H1 (cell line): ENCODE measurements around the gene TMTC2. TPM values are rescaled to one million over a fixed set of nuclear protein-coding genes. Genes with fewer than 3 reads are reported as not detected.

Experiments
- BACH1 ChIP-seq: IDR thresholded peaks from 2 replicates; pipeline ENCODE4 v1.6.1; 2012; ENCODE audit warnings: low read length, improper control_type of control experiment
- CHD7 ChIP-seq: fragments of 300-600 bp; sonication (generic); IDR thresholded peaks from 2 replicates; pipeline ENCODE4 v1.7.1; 2012; ENCODE audit warnings: low read length, moderate library complexity, mild to moderate bottlenecking, inconsistent platforms; ENCODE audit not compliant: insufficient replicate concordance
- EGR1 ChIP-seq: IDR thresholded peaks from 2 replicates; pipeline ENCODE4 v1.6.1; 2011; ENCODE audit warnings: low read depth, low read length, borderline replicate concordance
- KDM1A ChIP-seq: fragments of 200-600, 300-600 bp; sonication (generic); IDR thresholded peaks from 2 replicates; pipeline ENCODE4 v1.7.1; 2016; ENCODE audit warnings: mild to moderate bottlenecking, low read length, borderline replicate concordance
- KDM4A ChIP-seq: IDR thresholded peaks from one replicate; pipeline ENCODE4 v1.7.1; 2012; ENCODE audit warnings: low read depth, mild to moderate bottlenecking, moderate library complexity, low read length, inconsistent platforms; ENCODE audit not compliant: severe bottlenecking
- NRF1 ChIP-seq: IDR thresholded peaks from 2 replicates; pipeline ENCODE4 v1.6.1; 2011; ENCODE audit warnings: mild to moderate bottlenecking, low read depth, low read length, improper control_type of control experiment
- SRF ChIP-seq: IDR thresholded peaks from 2 replicates; pipeline ENCODE4 v1.6.1; 2011; ENCODE audit warnings: mild to moderate bottlenecking, low read depth, low read length, moderate library complexity
- TCF12 ChIP-seq: IDR thresholded peaks from 2 replicates; pipeline ENCODE4 v1.6.1; 2011; ENCODE audit warnings: low read depth, mild to moderate bottlenecking, low read length
- polyA plus RNA-seq, 7 experiments: library from polyadenylated mRNA; depleted of rRNA in 3 of 7; stranded (reverse) in 5 of 7; unstranded in 2 of 7; fragments of >200 nt in 5 of 7; fragments of 200-250 nt in 2 of 7; gene quantifications; 1 replicate in 5 of 7; 2 replicates in 1 of 7; 4 replicates in 1 of 7; pipeline versions ENCODE4 v1.2.1 to v1.2.3, GENCODE V29; 2011 to 2013; ENCODE audit warnings: missing spikeins in 2 of 7, mixed read lengths in 2 of 7
- total RNA-seq: library from RNA; stranded (reverse); fragmentation: NEBNext Ultra II Directional; extraction: Animal tissue kit (Norgen Biotek cat#: 25700); gene quantifications from 2 replicates; pipeline ENCODE4 v1.2.1, GENCODE V29; 2021
- TF ChIP-seq, protein P1 (sequence below): IDR thresholded peaks from 2 replicates; pipeline ENCODE4 v1.6.1; 2011; ENCODE audit warnings: low read depth, mild to moderate bottlenecking, low read length; ENCODE audit not compliant: insufficient read depth

Gene TMTC2
- total and polyA plus RNA-seq, 2 of the 8 experiments (the other 6 are each of a cell fraction or from before 2014, with no cell fraction given) = 2.3 to 3.9 TPM

- TF ChIP-seq CHD7 (no peak), KDM4A (no peak), KDM1A (no peak), TCF12 (no peak), SRF (no peak), EGR1 (no peak), NRF1 (no peak), BACH1 (no peak)
- TF ChIP-seq, protein P1, sequence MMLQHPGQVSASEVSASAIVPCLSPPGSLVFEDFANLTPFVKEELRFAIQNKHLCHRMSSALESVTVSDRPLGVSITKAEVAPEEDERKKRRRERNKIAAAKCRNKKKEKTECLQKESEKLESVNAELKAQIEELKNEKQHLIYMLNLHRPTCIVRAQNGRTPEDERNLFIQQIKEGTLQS = no peak
Measured at GRCh38 chr12:83114966-83115365, 428.3 kb downstream of the TMTC2 start (continued).
